HCT116 (cell line): ENCODE data around the gene CRISPLD2. TPM values are rescaled to one million over a fixed set of nuclear protein-coding genes. Genes with fewer than 3 reads are reported as not detected.

Source experiments
- ATAC-seq: fragments of 200-7000 bp; cut with Tn5 transposase; 2 replicates; pipeline ENCODE4 v1.9.1; 2020; ENCODE audit warnings: mild to moderate bottlenecking, moderate library complexity
- BruUV-seq: library from RNA; stranded (reverse); fragments of 400-500 nt; replicated peaks from 2 replicates; lab custom pipeline; 2021; lab: Mats Ljungman, UMichigan
- CTCF ChIA-PET: fragments of 300-600 bp; sonication (Branson Sonifier 250); formaldehyde crosslinking; loops from one replicate; lab custom pipeline; 2021; ENCODE audit warnings: antibody characterized with exemption; lab: Charles Lee
- POLR2A ChIA-PET: fragments of 300-600, 350-600 bp; sonication (Branson Sonifier 250); formaldehyde crosslinking; loops from one replicate; lab custom pipeline; 2021; ENCODE audit warnings: antibody characterized with exemption; lab: Charles Lee
- RAD21 ChIA-PET, 2 experiments: fragments of 300-600 bp; sonication (Branson Sonifier 250); formaldehyde crosslinking; loops; one replicate each; lab custom pipeline; 2023; ENCODE audit warnings: low total read pairs in 2 of 2; ENCODE audit not compliant: uncharacterized antibody in 2 of 2, unreplicated experiment in 2 of 2, low non-redundant PET in 1 of 2; lab: Charles Lee
- DNase-seq: peaks from one replicate; pipeline ENCODE4 v3.0.0-alpha.2; 2010; ENCODE audit warnings: low read depth, low spot score
- H2AFZ ChIP-seq: fragments of 200-600 bp; shearing (Covaris generic), sonication (generic); 2 replicates; pipeline ENCODE4 v1.6.1; 2017; ENCODE audit warnings: low read depth, mixed run types, mixed read lengths, antibody characterized with exemption, low read length; ENCODE audit not compliant: poor library complexity, severe bottlenecking
- H3K27ac ChIP-seq: 2 replicates; pipeline ENCODE4 v1.5.1; 2012; ENCODE audit warnings: low read depth, low read length
- H3K27me3 ChIP-seq: fragments of 200-600 bp; sonication (generic); 2 replicates; pipeline ENCODE4 v1.6.1; 2016; ENCODE audit warnings: mixed run types, low read length, mixed read lengths; ENCODE audit not compliant: insufficient read depth
- H3K36me3 ChIP-seq, 2 experiments: fragments of 200-500 bp in 1 of 2; fragments of 200-600 bp in 1 of 2; sonication (Bioruptor generic) in 1 of 2; sonication (generic) in 1 of 2; 2 replicates each; pipeline versions ENCODE4 v1.5.1 to v1.6.1; 2014 to 2016; ENCODE audit warnings: low read length in 2 of 2, inconsistent platforms in 1 of 2, mixed read lengths in 1 of 2, mixed run types in 1 of 2; ENCODE audit not compliant: insufficient read depth in 2 of 2, control insufficient read depth in 1 of 2
- H3K4me1 ChIP-seq, 2 experiments: fragments of 200-600 bp in 1 of 2; sonication (generic) in 1 of 2; 2 replicates each; pipeline versions ENCODE4 v1.5.1 to v1.6.1; 2012 to 2017; ENCODE audit warnings: low read length in 2 of 2, inconsistent platforms in 1 of 2, mild to moderate bottlenecking in 1 of 2, mixed read lengths in 1 of 2, mixed run types in 1 of 2, moderate library complexity in 1 of 2; ENCODE audit not compliant: insufficient read depth in 2 of 2, control insufficient read depth in 1 of 2
- H3K4me2 ChIP-seq: fragments of 200-600 bp; sonication (generic); 2 replicates; pipeline ENCODE4 v1.6.1; 2017; ENCODE audit warnings: mixed run types, low read length, mixed read lengths
- H3K4me3 ChIP-seq, 2 experiments: fragments of 200-600 bp in 1 of 2; sonication (generic) in 1 of 2; replicated peaks in 1 of 2; 2 replicates each; pipeline ENCODE4 v1.5.1; 2011 to 2016; ENCODE audit warnings: low read length in 2 of 2, control low read depth in 1 of 2, low read depth in 1 of 2, mild to moderate bottlenecking in 1 of 2, mixed read lengths in 1 of 2, mixed run types in 1 of 2
- H3K79me2 ChIP-seq: fragments of 200-600 bp; sonication (generic); 2 replicates; pipeline ENCODE4 v1.6.1; 2017; ENCODE audit warnings: mild to moderate bottlenecking, mixed run types, low read length, moderate library complexity, mixed read lengths; ENCODE audit not compliant: insufficient read depth
- H3K9ac ChIP-seq: fragments of 200-600 bp; sonication (generic); 2 replicates; pipeline ENCODE4 v1.6.1; 2016; ENCODE audit warnings: low read length, mixed read lengths
- H3K9me2 ChIP-seq: fragments of 200-600 bp; sonication (generic), shearing (Covaris generic); 2 replicates; pipeline ENCODE4 v1.6.1; 2017; ENCODE audit warnings: mixed run types, mild to moderate bottlenecking, moderate library complexity; ENCODE audit not compliant: insufficient read depth
- H3K9me3 ChIP-seq, 2 experiments: fragments of 200-500 bp in 1 of 2; fragments of 200-600 bp in 1 of 2; sonication (Bioruptor generic) in 1 of 2; sonication (generic) in 1 of 2; 2 replicates each; pipeline ENCODE4 v1.6.1; 2014 to 2017; ENCODE audit warnings: low read length in 2 of 2, mixed read lengths in 2 of 2, inconsistent platforms in 1 of 2, low read depth in 1 of 2, mild to moderate bottlenecking in 1 of 2, mixed run types in 1 of 2, moderate library complexity in 1 of 2; ENCODE audit not compliant: control insufficient read depth in 1 of 2, insufficient read depth in 1 of 2
- H4K20me1 ChIP-seq: fragments of 200-600 bp; sonication (generic), shearing (Covaris generic); 2 replicates; pipeline ENCODE4 v1.6.1; 2017; ENCODE audit warnings: mixed run types, mild to moderate bottlenecking, moderate library complexity; ENCODE audit not compliant: insufficient read depth
- CBX3 ChIP-seq: IDR thresholded peaks from 2 replicates; pipeline ENCODE4 v1.6.1; 2012; ENCODE audit warnings: low read depth
- CEBPB ChIP-seq: IDR thresholded peaks from 2 replicates; pipeline ENCODE4 v1.6.1; 2012; ENCODE audit warnings: low read depth
- EGR1 ChIP-seq: IDR thresholded peaks from 2 replicates; pipeline ENCODE4 v1.6.1; 2012; ENCODE audit warnings: low read depth
- ELF1 ChIP-seq: IDR thresholded peaks from 2 replicates; pipeline ENCODE4 v1.6.1; 2012; ENCODE audit warnings: low read depth, borderline replicate concordance
- FOSL1 ChIP-seq: IDR thresholded peaks from 2 replicates; pipeline ENCODE4 v1.6.1; 2012; ENCODE audit warnings: low read depth
- JUND ChIP-seq: IDR thresholded peaks from 2 replicates; pipeline ENCODE4 v1.6.1; 2012
- POLR2A ChIP-seq: IDR thresholded peaks from 2 replicates; pipeline ENCODE4 v1.7.0; 2011; ENCODE audit warnings: borderline replicate concordance; ENCODE audit not compliant: insufficient read depth, insufficient read length; ENCODE audit errors: extremely low read depth
- POLR2AphosphoS5 ChIP-seq: IDR thresholded peaks from 2 replicates; pipeline ENCODE4 v1.6.1; 2011; ENCODE audit warnings: mild to moderate bottlenecking, low read depth, low read length, moderate library complexity
- SIN3A ChIP-seq: IDR thresholded peaks from 2 replicates; pipeline ENCODE4 v1.6.1; 2012; ENCODE audit warnings: low read depth
- SP1 ChIP-seq: IDR thresholded peaks from 2 replicates; pipeline ENCODE4 v1.6.1; 2012; ENCODE audit warnings: low read depth
- SRF ChIP-seq: IDR thresholded peaks from 2 replicates; pipeline ENCODE4 v1.6.1; 2012; ENCODE audit warnings: low read depth
- TCF7L2 ChIP-seq: IDR thresholded peaks from 2 replicates; pipeline ENCODE4 v1.7.0; 2011; ENCODE audit warnings: borderline replicate concordance, inconsistent platforms; ENCODE audit not compliant: insufficient read depth, insufficient read length; ENCODE audit errors: extremely low read depth
- ZFX ChIP-seq: fragments of 450-650 bp; IDR thresholded peaks from 2 replicates; pipeline ENCODE4 v1.6.1; 2017
- ZNF274 ChIP-seq: fragments of 200-500 bp; sonication (Bioruptor generic); IDR thresholded peaks from 2 replicates; pipeline ENCODE4 v1.6.1; 2014; ENCODE audit warnings: mild to moderate bottlenecking, low read depth, low read length, inconsistent platforms
- intact Hi-C: fragments of 100-400 bp; cut with micrococcal nuclease; formaldehyde crosslinking; loops from 2 replicates; pipeline ENCODE4 v1.10.0; 2022
- total RNA-seq: library from RNA; stranded (reverse); gene quantifications from one replicate; pipeline ENCODE4 v1.2.1, GENCODE V29; 2021; ENCODE audit not compliant: unreplicated experiment
- TF ChIP-seq, protein P1 (sequence below): IDR thresholded peaks from 2 replicates; pipeline ENCODE4 v1.6.1; 2011; ENCODE audit warnings: mild to moderate bottlenecking, low read length, moderate library complexity; ENCODE audit not compliant: insufficient replicate concordance; ENCODE audit errors: extremely low read depth
- TF ChIP-seq, protein P2 (sequence below), 3 experiments: fragments of 200-600 bp in 1 of 3; sonication (generic) in 1 of 3; IDR thresholded peaks in 2 of 3; conservative IDR thresholded peaks in 1 of 3; 2 replicates each; pipeline ENCODE4 v1.5.1; 2012 to 2017; ENCODE audit warnings: low read depth in 2 of 3, low read length in 2 of 3, antibody characterized with exemption in 1 of 3, borderline replicate concordance in 1 of 3, control low read depth in 1 of 3, mild to moderate bottlenecking in 1 of 3, mixed read lengths in 1 of 3, mixed run types in 1 of 3, moderate library complexity in 1 of 3; ENCODE audit not compliant: insufficient read depth in 1 of 3
- TF ChIP-seq, protein P3 (sequence below): IDR thresholded peaks from 2 replicates; pipeline ENCODE4 v1.6.1; 2012; ENCODE audit warnings: low read depth
- TF ChIP-seq, protein P4 (sequence below): IDR thresholded peaks from 2 replicates; pipeline ENCODE4 v1.6.1; 2012

Gene CRISPLD2
- total RNA-seq, 1 experiment from 2014 or later, result 4.6 TPM

DNA sequence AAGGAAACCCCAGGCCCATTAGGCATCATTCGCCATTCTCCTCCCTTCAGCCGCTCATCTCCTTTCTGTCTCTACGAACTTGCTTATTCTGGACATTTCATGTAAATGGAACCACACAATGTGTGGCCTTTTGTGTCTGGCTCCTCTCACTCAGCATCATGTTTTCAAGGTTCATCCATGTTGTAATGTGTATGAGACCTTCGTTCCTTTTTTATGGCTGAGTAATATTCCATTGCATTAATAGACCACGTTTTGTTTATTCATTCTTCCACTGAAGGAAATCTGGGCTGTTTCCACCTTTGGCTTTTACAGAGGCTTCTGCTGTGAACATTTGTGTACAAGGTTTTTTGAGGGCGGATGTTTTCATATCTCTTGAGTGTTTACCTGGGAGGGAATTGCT, 3.2 kb downstream of the CRISPLD2 start:
- Histone ChIP-seq H3K27me3 (no peaks in the 10 kb centered on the region), H3K4me2 (no peak overlapping the region), H4K20me1 (no peaks in the 10 kb centered on the region), H2AFZ (no peak overlapping the region), H3K9me3 (no peaks in the 10 kb centered on the region), H3K4me1 (peaks cover 7 to 15% of the 10 kb centered on the region in 2 experiments), H3K9me2 (no peaks in the 10 kb centered on the region), H3K36me3 (no peaks in the 10 kb centered on the region), H3K27ac (no peak overlapping the region), H3K79me2 (no peaks in the 10 kb centered on the region), H3K9ac (no peak overlapping the region), H3K4me3 (no peak overlapping the region)
- POLR2A ChIA-PET, result no interaction called here
- RAD21 ChIA-PET, result no interaction called here
- no TSS peak for BruUV-seq
- no peak for DNase-seq
- intact Hi-C loops, result no loop called here
- no peak for TF ChIP-seq ZNF274
- TF ChIP-seq TCF7L2, result no peak
- TF ChIP-seq CBX3, result no peak
- no peak for TF ChIP-seq CEBPB
- no peak for TF ChIP-seq POLR2AphosphoS5
- no peak for TF ChIP-seq SRF
- TF ChIP-seq, protein P1, sequence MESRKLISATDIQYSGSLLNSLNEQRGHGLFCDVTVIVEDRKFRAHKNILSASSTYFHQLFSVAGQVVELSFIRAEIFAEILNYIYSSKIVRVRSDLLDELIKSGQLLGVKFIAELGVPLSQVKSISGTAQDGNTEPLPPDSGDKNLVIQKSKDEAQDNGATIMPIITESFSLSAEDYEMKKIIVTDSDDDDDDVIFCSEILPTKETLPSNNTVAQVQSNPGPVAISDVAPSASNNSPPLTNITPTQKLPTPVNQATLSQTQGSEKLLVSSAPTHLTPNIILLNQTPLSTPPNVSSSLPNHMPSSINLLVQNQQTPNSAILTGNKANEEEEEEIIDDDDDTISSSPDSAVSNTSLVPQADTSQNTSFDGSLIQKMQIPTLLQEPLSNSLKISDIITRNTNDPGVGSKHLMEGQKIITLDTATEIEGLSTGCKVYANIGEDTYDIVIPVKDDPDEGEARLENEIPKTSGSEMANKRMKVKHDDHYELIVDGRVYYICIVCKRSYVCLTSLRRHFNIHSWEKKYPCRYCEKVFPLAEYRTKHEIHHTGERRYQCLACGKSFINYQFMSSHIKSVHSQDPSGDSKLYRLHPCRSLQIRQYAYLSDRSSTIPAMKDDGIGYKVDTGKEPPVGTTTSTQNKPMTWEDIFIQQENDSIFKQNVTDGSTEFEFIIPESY, result no peak
- TF ChIP-seq ELF1, result no peak
- no peak for TF ChIP-seq EGR1
- TF ChIP-seq, protein P2, sequence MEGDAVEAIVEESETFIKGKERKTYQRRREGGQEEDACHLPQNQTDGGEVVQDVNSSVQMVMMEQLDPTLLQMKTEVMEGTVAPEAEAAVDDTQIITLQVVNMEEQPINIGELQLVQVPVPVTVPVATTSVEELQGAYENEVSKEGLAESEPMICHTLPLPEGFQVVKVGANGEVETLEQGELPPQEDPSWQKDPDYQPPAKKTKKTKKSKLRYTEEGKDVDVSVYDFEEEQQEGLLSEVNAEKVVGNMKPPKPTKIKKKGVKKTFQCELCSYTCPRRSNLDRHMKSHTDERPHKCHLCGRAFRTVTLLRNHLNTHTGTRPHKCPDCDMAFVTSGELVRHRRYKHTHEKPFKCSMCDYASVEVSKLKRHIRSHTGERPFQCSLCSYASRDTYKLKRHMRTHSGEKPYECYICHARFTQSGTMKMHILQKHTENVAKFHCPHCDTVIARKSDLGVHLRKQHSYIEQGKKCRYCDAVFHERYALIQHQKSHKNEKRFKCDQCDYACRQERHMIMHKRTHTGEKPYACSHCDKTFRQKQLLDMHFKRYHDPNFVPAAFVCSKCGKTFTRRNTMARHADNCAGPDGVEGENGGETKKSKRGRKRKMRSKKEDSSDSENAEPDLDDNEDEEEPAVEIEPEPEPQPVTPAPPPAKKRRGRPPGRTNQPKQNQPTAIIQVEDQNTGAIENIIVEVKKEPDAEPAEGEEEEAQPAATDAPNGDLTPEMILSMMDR (IDR thresholded peaks at IDR 0.05 in 2 of 3, conservative IDR thresholded peaks at IDR 0.05 in 1 of 3; ENCODE audit: borderline replicate concordance in 1 of 3, insufficient read depth in 1 of 3, low read depth in 2 of 3, low read length in 2 of 3), result no peak
- TF ChIP-seq JUND, result no peak
- no peak for TF ChIP-seq POLR2A
- no peak for TF ChIP-seq SP1
- TF ChIP-seq SIN3A, result no peak
- no peak for TF ChIP-seq ZFX
- TF ChIP-seq, protein P3, sequence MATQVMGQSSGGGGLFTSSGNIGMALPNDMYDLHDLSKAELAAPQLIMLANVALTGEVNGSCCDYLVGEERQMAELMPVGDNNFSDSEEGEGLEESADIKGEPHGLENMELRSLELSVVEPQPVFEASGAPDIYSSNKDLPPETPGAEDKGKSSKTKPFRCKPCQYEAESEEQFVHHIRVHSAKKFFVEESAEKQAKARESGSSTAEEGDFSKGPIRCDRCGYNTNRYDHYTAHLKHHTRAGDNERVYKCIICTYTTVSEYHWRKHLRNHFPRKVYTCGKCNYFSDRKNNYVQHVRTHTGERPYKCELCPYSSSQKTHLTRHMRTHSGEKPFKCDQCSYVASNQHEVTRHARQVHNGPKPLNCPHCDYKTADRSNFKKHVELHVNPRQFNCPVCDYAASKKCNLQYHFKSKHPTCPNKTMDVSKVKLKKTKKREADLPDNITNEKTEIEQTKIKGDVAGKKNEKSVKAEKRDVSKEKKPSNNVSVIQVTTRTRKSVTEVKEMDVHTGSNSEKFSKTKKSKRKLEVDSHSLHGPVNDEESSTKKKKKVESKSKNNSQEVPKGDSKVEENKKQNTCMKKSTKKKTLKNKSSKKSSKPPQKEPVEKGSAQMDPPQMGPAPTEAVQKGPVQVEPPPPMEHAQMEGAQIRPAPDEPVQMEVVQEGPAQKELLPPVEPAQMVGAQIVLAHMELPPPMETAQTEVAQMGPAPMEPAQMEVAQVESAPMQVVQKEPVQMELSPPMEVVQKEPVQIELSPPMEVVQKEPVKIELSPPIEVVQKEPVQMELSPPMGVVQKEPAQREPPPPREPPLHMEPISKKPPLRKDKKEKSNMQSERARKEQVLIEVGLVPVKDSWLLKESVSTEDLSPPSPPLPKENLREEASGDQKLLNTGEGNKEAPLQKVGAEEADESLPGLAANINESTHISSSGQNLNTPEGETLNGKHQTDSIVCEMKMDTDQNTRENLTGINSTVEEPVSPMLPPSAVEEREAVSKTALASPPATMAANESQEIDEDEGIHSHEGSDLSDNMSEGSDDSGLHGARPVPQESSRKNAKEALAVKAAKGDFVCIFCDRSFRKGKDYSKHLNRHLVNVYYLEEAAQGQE, result no peak
- no peak for TF ChIP-seq FOSL1
- TF ChIP-seq, protein P4, sequence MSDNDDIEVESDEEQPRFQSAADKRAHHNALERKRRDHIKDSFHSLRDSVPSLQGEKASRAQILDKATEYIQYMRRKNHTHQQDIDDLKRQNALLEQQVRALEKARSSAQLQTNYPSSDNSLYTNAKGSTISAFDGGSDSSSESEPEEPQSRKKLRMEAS, result no peak
- no peak for ATAC-seq
- CTCF ChIA-PET, result no interaction called here
